HFF-Myc (cell line): ENCODE results near the gene UBA52.
"Not testable (repeated sequence)": the region's sequence is repeated elsewhere in the genome, so short reads cannot be mapped to it uniquely, and the experiment has no call there.

Experiments
- DNase-seq: peaks from one replicate; pipeline ENCODE4 v3.0.0-alpha.2; 2011; ENCODE audit warnings: low read depth; ENCODE audit errors: extremely low read depth
- H3K4me3 ChIP-seq: replicated peaks from 2 replicates; pipeline ENCODE4 v1.5.1; 2011; ENCODE audit warnings: low read depth, mild to moderate bottlenecking, control low read depth, low read length
- TF ChIP-seq, protein P1 (sequence below): IDR thresholded peaks from 2 replicates; pipeline ENCODE4 v1.5.1; 2012; ENCODE audit warnings: mild to moderate bottlenecking, low read depth, low read length, control low read depth; ENCODE audit errors: missing control alignments

Gene UBA52

DNA sequence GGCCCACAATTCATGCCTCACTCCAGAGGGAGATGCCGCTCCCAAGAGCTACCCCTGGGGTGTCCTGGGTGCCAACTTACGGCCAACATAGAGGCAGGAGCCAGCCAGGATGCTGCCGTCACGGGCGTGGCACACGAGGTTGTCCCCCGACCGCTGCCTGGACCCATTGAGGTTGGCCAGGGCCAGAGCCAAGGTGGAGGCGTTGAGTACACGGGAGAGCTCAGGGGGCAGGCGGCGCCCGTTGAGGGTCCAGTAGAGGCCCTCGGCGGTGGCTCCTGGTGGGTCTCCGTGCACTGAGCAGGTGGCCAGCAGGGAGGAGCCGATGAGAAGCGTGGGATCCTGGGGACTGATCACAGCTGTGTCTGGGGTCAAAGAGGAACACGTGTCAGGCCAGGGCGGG lies 27.8 kb downstream of the UBA52 start:
- no peak for DNase-seq
- TF ChIP-seq, protein P1, sequence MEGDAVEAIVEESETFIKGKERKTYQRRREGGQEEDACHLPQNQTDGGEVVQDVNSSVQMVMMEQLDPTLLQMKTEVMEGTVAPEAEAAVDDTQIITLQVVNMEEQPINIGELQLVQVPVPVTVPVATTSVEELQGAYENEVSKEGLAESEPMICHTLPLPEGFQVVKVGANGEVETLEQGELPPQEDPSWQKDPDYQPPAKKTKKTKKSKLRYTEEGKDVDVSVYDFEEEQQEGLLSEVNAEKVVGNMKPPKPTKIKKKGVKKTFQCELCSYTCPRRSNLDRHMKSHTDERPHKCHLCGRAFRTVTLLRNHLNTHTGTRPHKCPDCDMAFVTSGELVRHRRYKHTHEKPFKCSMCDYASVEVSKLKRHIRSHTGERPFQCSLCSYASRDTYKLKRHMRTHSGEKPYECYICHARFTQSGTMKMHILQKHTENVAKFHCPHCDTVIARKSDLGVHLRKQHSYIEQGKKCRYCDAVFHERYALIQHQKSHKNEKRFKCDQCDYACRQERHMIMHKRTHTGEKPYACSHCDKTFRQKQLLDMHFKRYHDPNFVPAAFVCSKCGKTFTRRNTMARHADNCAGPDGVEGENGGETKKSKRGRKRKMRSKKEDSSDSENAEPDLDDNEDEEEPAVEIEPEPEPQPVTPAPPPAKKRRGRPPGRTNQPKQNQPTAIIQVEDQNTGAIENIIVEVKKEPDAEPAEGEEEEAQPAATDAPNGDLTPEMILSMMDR, result no peak
- H3K4me3 ChIP-seq, result no peak overlapping the region

DNA sequence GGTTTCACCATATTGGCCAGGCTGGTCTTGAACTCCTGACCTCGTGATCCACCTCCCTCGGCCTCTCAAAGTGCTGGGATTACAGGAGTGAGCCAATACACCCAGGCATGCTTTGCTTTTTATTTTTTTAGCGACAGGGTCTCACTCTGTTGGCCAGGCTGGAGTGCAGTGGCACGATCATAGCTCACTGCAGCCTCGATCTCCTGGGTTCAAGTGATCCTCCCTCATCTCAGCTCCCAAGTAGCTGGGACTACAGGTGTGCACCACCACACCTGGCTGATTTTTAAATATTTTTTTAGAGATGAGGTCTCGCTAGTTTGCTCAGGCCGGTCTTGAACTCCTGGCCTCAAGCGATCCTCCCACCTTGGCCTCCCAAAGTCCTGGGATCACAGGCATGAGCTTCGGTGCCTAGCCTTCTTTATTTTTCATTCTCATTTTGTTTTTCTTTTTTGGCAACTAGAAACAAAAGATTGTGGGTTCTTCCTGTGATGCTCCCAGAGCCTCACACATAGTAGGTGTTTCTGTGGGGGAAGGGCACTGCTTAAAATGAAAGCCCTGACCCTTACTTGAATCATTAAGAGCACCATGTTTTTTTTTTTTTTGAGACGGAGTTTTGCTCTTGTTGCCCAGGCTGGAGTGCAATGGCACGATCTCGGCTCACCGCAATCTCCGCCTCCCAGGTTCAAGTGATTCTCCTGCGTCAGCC lies 29.2 kb downstream of the UBA52 start:
- DNase-seq, H3K4me3 ChIP-seq: not testable (repeated sequence)

DNA sequence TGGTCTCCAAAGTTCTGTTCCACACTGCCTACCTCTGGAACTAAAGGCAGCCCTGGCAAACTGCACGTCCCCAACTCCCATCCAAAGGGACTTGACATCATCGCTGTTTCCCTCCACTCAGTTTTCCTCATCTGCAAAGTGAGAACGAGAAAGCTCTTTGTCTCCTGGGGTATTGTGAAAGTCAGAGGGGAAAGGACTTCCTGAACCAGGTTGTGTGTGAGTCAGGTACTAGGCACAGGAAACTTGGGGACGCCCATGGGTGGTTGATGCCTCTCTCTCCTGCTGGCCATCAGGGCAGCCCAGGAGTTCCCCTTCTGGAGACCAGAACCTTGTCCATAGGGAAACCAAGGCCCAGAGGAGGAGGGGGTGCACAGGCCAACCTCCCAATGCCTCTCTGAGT lies 30.2 kb downstream of the UBA52 start:
- H3K4me3 ChIP-seq, result no peak overlapping the region
- TF ChIP-seq, protein P1, result no peak
- no peak for DNase-seq

DNA sequence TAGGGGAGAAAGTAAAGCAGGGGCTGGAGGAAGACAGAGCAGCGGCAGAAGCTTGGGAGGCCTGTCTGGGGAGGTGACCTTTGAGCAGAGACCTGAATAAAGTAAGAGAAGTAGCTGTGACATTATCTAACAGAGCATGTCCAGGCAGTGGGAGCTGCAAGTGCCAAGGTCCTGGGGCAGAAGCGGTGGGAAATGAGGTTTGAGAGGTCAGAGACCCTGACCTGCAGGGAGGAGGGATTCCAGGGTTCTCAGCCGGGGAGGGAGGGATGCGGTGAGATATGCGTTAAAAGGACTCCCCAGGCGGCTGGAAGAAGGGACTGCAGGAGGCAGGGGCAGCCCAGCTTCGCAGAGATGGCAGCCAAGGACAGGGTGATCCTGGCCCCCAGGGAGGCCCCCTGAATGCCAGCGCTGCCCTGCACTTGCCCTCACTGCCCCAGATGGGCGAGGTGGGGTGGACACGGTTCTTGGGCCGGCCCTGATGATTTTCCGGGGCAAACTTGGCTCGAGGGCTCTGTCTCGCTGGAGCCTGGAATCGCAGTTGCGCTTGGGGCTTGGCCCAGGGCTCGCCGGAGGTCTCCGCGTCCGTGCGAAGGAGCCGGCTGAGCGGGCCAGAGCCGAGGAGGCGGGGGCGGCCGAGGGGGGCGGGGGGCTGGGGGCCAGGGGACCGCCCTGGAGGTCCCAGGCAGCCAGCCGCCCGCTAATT lies 31.7 kb downstream of the UBA52 start:
- H3K4me3 ChIP-seq, result no peak overlapping the region
- TF ChIP-seq, protein P1, result no peak
- no peak for DNase-seq

DNA sequence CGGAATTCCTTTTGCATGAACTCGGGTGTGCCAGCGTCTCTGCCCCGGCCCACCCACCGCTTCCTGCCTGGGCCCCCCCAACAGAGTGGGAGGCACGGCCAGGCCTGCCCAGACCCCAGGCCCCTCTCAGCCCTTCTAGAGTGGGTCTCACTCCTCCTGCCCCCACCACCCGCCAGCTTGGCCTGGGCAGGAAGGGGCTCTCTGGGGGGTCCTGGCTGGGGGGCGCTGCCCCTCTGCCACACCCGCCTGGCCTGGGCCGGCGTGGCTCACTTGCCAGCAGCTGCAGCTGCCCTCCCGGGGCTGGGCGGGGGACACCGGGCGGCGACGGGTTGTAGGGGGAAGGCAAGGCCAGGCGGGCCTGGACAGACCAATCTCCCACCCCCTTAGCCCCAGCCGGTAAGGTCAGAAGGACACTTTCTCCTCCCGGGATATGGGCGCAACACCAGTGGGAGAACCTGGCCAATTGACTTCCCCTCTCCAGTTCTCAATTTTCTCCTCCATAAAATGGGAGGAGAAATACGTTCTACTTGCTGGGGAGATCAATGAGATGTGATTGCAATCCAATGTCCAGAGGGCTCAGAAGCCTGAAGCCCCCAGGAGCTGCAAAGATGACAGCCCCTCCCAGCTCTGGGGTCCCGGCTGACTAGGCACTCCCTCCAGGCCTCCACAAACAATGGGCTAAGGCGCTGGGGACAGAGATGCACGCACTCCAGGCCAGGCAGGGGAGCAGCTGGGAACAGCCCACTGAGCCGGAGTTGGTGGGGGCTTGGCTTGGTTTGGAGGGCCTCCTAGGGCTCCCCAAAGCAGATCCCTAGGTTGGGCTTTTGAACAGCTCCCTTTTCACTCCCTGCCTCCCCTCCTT lies 32.5 kb downstream of the UBA52 start:
- TF ChIP-seq, protein P1, result no peak
- no peak for DNase-seq
- H3K4me3 ChIP-seq, result no peak overlapping the region

DNA sequence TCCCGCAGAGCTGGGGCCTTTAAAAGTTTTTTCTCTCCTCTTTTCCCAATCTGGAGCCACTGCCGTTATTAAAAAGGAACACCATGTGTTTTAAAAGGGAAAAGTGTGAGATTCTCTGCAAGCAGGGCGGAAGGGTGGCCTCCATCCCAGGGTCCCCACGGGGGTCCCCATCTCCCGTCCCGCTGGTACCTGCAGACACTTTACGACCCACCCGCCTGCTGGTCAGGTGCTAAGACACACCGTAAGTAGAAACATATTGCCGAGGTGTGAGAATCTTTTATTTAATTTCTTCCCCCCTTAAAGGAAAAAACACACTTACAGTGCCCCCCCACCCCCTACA lies 33.1 kb downstream of the UBA52 start:
- no peak for DNase-seq
- H3K4me3 ChIP-seq, result no peak overlapping the region
- TF ChIP-seq, protein P1, result no peak

DNA sequence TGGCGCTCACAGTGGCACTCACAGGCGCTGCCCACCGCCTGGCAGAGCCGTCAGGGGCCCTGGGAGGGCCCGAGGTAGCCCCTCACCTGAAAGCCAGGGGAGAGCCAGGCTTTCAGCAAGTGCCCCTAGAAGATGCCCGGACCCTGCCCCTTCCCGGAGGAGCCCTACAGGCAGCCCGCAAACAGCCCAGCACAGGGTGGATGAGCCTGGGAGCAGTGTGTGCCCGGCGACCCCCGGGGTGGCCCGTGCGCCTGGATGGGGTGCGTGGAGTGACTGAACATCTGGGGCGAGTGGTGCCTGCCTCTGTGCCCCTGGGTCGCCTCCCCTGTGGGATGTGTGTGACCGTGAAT lies 33.5 kb downstream of the UBA52 start:
- DNase-seq, result no peak
- TF ChIP-seq, protein P1, result no peak
- no peak overlapping the region for H3K4me3 ChIP-seq
